GM21390 (cell line): ENCODE data around the gene PDZRN4.

Source experiments
- ATAC-seq: cut with Tn5 transposase; IDR thresholded peaks from one replicate; pipeline ENCODE4 v1.9.1; 2021; ENCODE audit not compliant: unreplicated experiment

Gene PDZRN4

GRCh38 chr12:41619705-41620104 lies 431.6 kb downstream of the PDZRN4 start:
- no peak for ATAC-seq

DNA sequence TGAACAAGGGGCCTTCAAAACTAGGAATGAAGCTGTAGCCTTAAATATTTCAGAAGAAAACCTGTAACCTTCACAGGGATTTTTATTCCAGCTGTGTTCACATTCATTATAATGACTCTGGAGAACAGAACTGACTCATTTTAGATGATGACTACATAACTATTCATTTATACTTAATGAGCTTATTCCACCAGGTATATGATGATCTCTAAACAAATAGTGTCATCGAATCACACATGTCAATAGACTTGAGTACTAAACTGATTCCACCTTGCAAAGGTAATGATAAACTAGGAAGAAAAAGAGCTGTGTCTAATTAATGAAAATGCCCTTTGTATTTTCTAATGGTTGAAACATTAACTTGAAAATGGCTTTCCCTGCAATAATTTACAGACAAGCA lies 433.2 kb downstream of the PDZRN4 start:
- no peak for ATAC-seq
